H9 (cell line): ENCODE measurements around the gene DSN1. TPM values are rescaled to one million over a fixed set of nuclear protein-coding genes. Genes with fewer than 3 reads are reported as not detected.

ENCODE experiments used
- DNase-seq: peaks from one replicate; pipeline ENCODE4 v3.0.0-alpha.2; 2017
- H2AFZ ChIP-seq: one replicate; pipeline ENCODE4 v1.6.1; 2013; ENCODE audit warnings: mild to moderate bottlenecking, low read length, control low read depth, moderate library complexity
- H2AK5ac ChIP-seq: 2 replicates; pipeline ENCODE4 v1.6.1; 2013; ENCODE audit warnings: low read length, control low read depth, mixed read lengths; ENCODE audit not compliant: insufficient read length
- H2BK120ac ChIP-seq: one replicate; pipeline ENCODE4 v1.6.1; 2013; ENCODE audit warnings: low read depth, mild to moderate bottlenecking, low read length, control low read depth, inconsistent platforms; ENCODE audit not compliant: poor library complexity, severe bottlenecking
- H2BK12ac ChIP-seq: 2 replicates; pipeline ENCODE4 v1.6.1; 2013; ENCODE audit warnings: low read length, control low read depth, mixed read lengths, low read depth; ENCODE audit not compliant: insufficient read length
- H2BK15ac ChIP-seq: 2 replicates; pipeline ENCODE4 v1.6.1; 2013; ENCODE audit warnings: low read depth, low read length, control low read depth
- H2BK20ac ChIP-seq: one replicate; pipeline ENCODE4 v1.6.1; 2013; ENCODE audit warnings: low read depth, mild to moderate bottlenecking, low read length, control low read depth, inconsistent platforms; ENCODE audit not compliant: poor library complexity, severe bottlenecking
- H2BK5ac ChIP-seq: 2 replicates; pipeline ENCODE4 v1.6.1; 2013; ENCODE audit warnings: low read length, control low read depth, mixed read lengths; ENCODE audit not compliant: insufficient read length
- H3K14ac ChIP-seq: 2 replicates; pipeline ENCODE4 v1.6.1; 2013; ENCODE audit warnings: low read length, control low read depth; ENCODE audit not compliant: insufficient read depth
- H3K18ac ChIP-seq: 2 replicates; pipeline ENCODE4 v1.6.1; 2013; ENCODE audit warnings: low read depth, mild to moderate bottlenecking, mixed read lengths, low read length, control low read depth; ENCODE audit not compliant: insufficient read length
- H3K23ac ChIP-seq: 2 replicates; pipeline ENCODE4 v1.6.1; 2013; ENCODE audit warnings: low read length, control low read depth, mixed read lengths, low read depth; ENCODE audit not compliant: insufficient read length
- H3K23me2 ChIP-seq: 2 replicates; pipeline ENCODE4 v1.6.1; 2013; ENCODE audit warnings: low read depth, mild to moderate bottlenecking, mixed read lengths, low read length, control low read depth; ENCODE audit not compliant: insufficient read length, poor library complexity, severe bottlenecking
- H3K27ac ChIP-seq: 2 replicates; pipeline ENCODE4 v1.5.1; 2013; ENCODE audit warnings: low read length, control low read depth, mixed read lengths, low read depth; ENCODE audit not compliant: insufficient read length
- H3K27me3 ChIP-seq: 2 replicates; pipeline ENCODE4 v1.6.1; 2013; ENCODE audit warnings: low read length, control low read depth, inconsistent platforms; ENCODE audit not compliant: insufficient read depth
- H3K4ac ChIP-seq: 2 replicates; pipeline ENCODE4 v1.6.1; 2013; ENCODE audit warnings: low read depth, mild to moderate bottlenecking, control low read depth, inconsistent platforms, low read length, moderate library complexity
- H3K4me1 ChIP-seq: 2 replicates; pipeline ENCODE4 v1.6.1; 2013; ENCODE audit warnings: low read length, control low read depth, inconsistent platforms; ENCODE audit not compliant: insufficient read depth
- H3K4me2 ChIP-seq: 2 replicates; pipeline ENCODE4 v1.6.1; 2013; ENCODE audit warnings: low read length, control low read depth, mixed read lengths; ENCODE audit not compliant: insufficient read length, insufficient read depth
- H3K56ac ChIP-seq: 2 replicates; pipeline ENCODE4 v1.6.1; 2013; ENCODE audit warnings: low read depth, mild to moderate bottlenecking, mixed read lengths, low read length, control low read depth; ENCODE audit not compliant: insufficient read length
- H3K79me1 ChIP-seq: 2 replicates; pipeline ENCODE4 v1.6.1; 2013; ENCODE audit warnings: low read depth, mild to moderate bottlenecking, moderate library complexity, low read length, control low read depth, inconsistent platforms; ENCODE audit not compliant: insufficient read depth, poor library complexity, severe bottlenecking
- H3K79me2 ChIP-seq: 2 replicates; pipeline ENCODE4 v1.6.1; 2013; ENCODE audit warnings: low read length, control low read depth, inconsistent platforms; ENCODE audit not compliant: insufficient read depth
- H3K9ac ChIP-seq: 2 replicates; pipeline ENCODE4 v1.6.1; 2013; ENCODE audit warnings: low read length, control low read depth, mixed read lengths; ENCODE audit not compliant: insufficient read length; ENCODE audit errors: extremely low read depth
- H3K9me3 ChIP-seq: one replicate; pipeline ENCODE4 v1.6.1; 2013; ENCODE audit warnings: low read depth, low read length, inconsistent platforms; ENCODE audit not compliant: control insufficient read depth
- H3T11ph ChIP-seq: one replicate; pipeline ENCODE4 v1.6.1; 2013; ENCODE audit warnings: mild to moderate bottlenecking, low read length, control low read depth, inconsistent platforms
- H4K20me1 ChIP-seq: one replicate; pipeline ENCODE4 v1.6.1; 2013; ENCODE audit not compliant: control insufficient read depth, insufficient read length, insufficient read depth
- H4K5ac ChIP-seq: 2 replicates; pipeline ENCODE4 v1.6.1; 2013; ENCODE audit warnings: low read depth, mild to moderate bottlenecking, mixed read lengths, low read length, control low read depth; ENCODE audit not compliant: insufficient read length
- H4K8ac ChIP-seq: replicated peaks from 2 replicates; pipeline ENCODE4 v1.6.1; 2013; ENCODE audit warnings: low read length, control low read depth, mixed read lengths, low read depth; ENCODE audit not compliant: insufficient read length
- H4K91ac ChIP-seq: 2 replicates; pipeline ENCODE4 v1.6.1; 2013; ENCODE audit warnings: low read depth, mild to moderate bottlenecking, moderate library complexity, mixed read lengths, low read length, control low read depth; ENCODE audit not compliant: insufficient read length
- H3K27ac Mint-ChIP-seq, 3 experiments: 2 replicates in 2 of 3; 3 replicates in 1 of 3; pipeline ENCODE4 v1.8.0; 2020 to 2021; ENCODE audit warnings: mixed read lengths in 3 of 3, mild to moderate bottlenecking in 1 of 3, moderate library complexity in 1 of 3
- H3K27me3 Mint-ChIP-seq: 2 replicates; pipeline ENCODE4 v1.8.0; 2021; ENCODE audit warnings: low read depth, mild to moderate bottlenecking, moderate library complexity, mixed read lengths
- H3K36me3 Mint-ChIP-seq, 3 experiments: 2 replicates in 2 of 3; 3 replicates in 1 of 3; pipeline ENCODE4 v1.8.0; 2020 to 2021; ENCODE audit warnings: low read depth in 3 of 3, mixed read lengths in 3 of 3; ENCODE audit not compliant: insufficient read depth in 1 of 3
- H3K4me1 Mint-ChIP-seq, 2 experiments: 2 replicates each; pipeline ENCODE4 v1.8.0; 2020; ENCODE audit warnings: mixed read lengths in 2 of 2
- H3K4me3 Mint-ChIP-seq, 2 experiments: 2 replicates in 1 of 2; 3 replicates in 1 of 2; pipeline ENCODE4 v1.8.0; 2020 to 2021; ENCODE audit warnings: mild to moderate bottlenecking in 2 of 2, mixed read lengths in 2 of 2, moderate library complexity in 1 of 2
- H3K9me3 Mint-ChIP-seq, 2 experiments: 2 replicates in 1 of 2; 3 replicates in 1 of 2; pipeline ENCODE4 v1.8.0; 2020; ENCODE audit warnings: mild to moderate bottlenecking in 2 of 2, mixed read lengths in 2 of 2, moderate library complexity in 1 of 2
- CTCF ChIP-seq: fragments of 200-600 bp; sonication (generic); conservative IDR thresholded peaks from 3 replicates; pipeline ENCODE4 v1.8.0; 2021; ENCODE audit warnings: antibody characterized with exemption, mild to moderate bottlenecking
- WGBS: extraction: QIAGEN DNeasy Blood & Tissue Kit; methylation state at CpG from one replicate; pipeline ENCODE4 v1.1.7; 2013; ENCODE audit warnings: missing lambda C conversion rate, low lambda C conversion rate, mixed read lengths; ENCODE audit not compliant: insufficient read length; ENCODE audit errors: extremely low coverage; 5-methylcytosine and 5-hydroxymethylcytosine counted together
- total RNA-seq: library from RNA; stranded (reverse); gene quantifications from 2 replicates; pipeline ENCODE4 v1.2.1, GENCODE V29; 2021

DSN1 gene
- total RNA-seq, 1 experiment from 2014 or later = 22.8 TPM

- peaks cover 11% of the 10 kb centered on the region for H3K23me2 ChIP-seq
- H3K79me1 ChIP-seq = no peaks in the 10 kb centered on the region
- no peak overlapping the region for H2BK12ac ChIP-seq
- no peak overlapping the region for H4K5ac ChIP-seq
- no peak overlapping the region for H3K27ac ChIP-seq
- DNase-seq = no peak
- no peaks in the 10 kb centered on the region for H3K79me2 ChIP-seq
- H3K9me3 ChIP-seq = no peaks in the 10 kb centered on the region
- H3K9ac ChIP-seq = no peak overlapping the region
- H3K23ac ChIP-seq = no peak overlapping the region
- no peak overlapping the region for H3K4me2 ChIP-seq
- H3T11ph ChIP-seq = no peak overlapping the region
- H2BK5ac ChIP-seq = no peak overlapping the region
- Mint-ChIP-seq H3K36me3 (peaks cover 0 to 8% (median 8%) of the 10 kb centered on the region in 3 experiments), H3K4me3 (no peak overlapping the region), H3K27me3 (peaks cover 1% of the 10 kb centered on the region), H3K9me3 (peaks cover 0 to 1% of the 10 kb centered on the region in 2 experiments; a peak in 2 of 5 replicates), H3K4me1 (peaks cover 42 to 47% of the 10 kb centered on the region in 2 experiments), H3K27ac (peak overlapping the region in 1 of 3 experiments; percentile 76; a peak in 2 of 7 replicates)
- H3K27me3 ChIP-seq = no peaks in the 10 kb centered on the region
- H3K18ac ChIP-seq = no peak overlapping the region
- no peak overlapping the region for H4K91ac ChIP-seq
- H4K8ac ChIP-seq = no peak overlapping the region
- H3K4ac ChIP-seq = no peak overlapping the region
- no peak overlapping the region for H2BK15ac ChIP-seq
- H2AFZ ChIP-seq = no peak overlapping the region
- H2AK5ac ChIP-seq = no peak overlapping the region
- H2BK20ac ChIP-seq = no peak overlapping the region
- H2BK120ac ChIP-seq = no peak overlapping the region
- H4K20me1 ChIP-seq = peaks cover 2% of the 10 kb centered on the region
- no CpG with 5 or more reads among the region's 3 CpGs for WGBS
- no peak for TF ChIP-seq CTCF
- no peak overlapping the region for H3K56ac ChIP-seq
- H3K4me1 ChIP-seq = no peaks in the 10 kb centered on the region; the same call in 1 of the 2 replicates
- no peak overlapping the region for H3K14ac ChIP-seq
Measured at GRCh38 chr20:36775826-36776225, 2.3 kb upstream of the DSN1 start.
